Endodermal cell (in vitro differentiated cells): ENCODE data around the gene PCGF3. TPM values are rescaled to one million over a fixed set of nuclear protein-coding genes. Genes with fewer than 3 reads are reported as not detected.

Experiments
- DNase-seq: peaks from one replicate; pipeline ENCODE4 v3.0.0-alpha.2; 2017
- H3K27ac ChIP-seq: 2 replicates; pipeline ENCODE4 v1.5.1; 2013; ENCODE audit warnings: mild to moderate bottlenecking, low read depth, low read length, moderate library complexity
- H3K27me3 ChIP-seq: 2 replicates; pipeline ENCODE4 v1.6.1; 2013; ENCODE audit warnings: mild to moderate bottlenecking, low read length, moderate library complexity; ENCODE audit not compliant: insufficient read depth, control insufficient read depth, poor library complexity, severe bottlenecking
- H3K36me3 ChIP-seq: 2 replicates; pipeline ENCODE4 v1.7.0; 2013; ENCODE audit warnings: mild to moderate bottlenecking, low read length, moderate library complexity; ENCODE audit not compliant: control insufficient read depth, insufficient read depth
- H3K4me1 ChIP-seq: one replicate; pipeline ENCODE4 v1.7.0; 2013; ENCODE audit warnings: low read length; ENCODE audit not compliant: control insufficient read depth, insufficient read depth
- H3K4me3 ChIP-seq: 2 replicates; pipeline ENCODE4 v1.5.1; 2013; ENCODE audit warnings: mild to moderate bottlenecking, low read length, moderate library complexity
- H3K9ac ChIP-seq: 2 replicates; pipeline ENCODE4 v1.6.1; 2013; ENCODE audit warnings: mild to moderate bottlenecking, low read length, moderate library complexity; ENCODE audit not compliant: poor library complexity, severe bottlenecking; ENCODE audit errors: extremely low read depth
- H3K9me3 ChIP-seq: 2 replicates; pipeline ENCODE4 v1.6.1; 2013; ENCODE audit warnings: mild to moderate bottlenecking, low read length, moderate library complexity; ENCODE audit not compliant: control insufficient read depth
- H3K27ac Mint-ChIP-seq: 2 replicates; pipeline ENCODE4 v1.8.0; 2020; ENCODE audit warnings: mixed read lengths
- H3K27me3 Mint-ChIP-seq: 2 replicates; pipeline ENCODE4 v1.8.0; 2021; ENCODE audit warnings: mild to moderate bottlenecking, mixed read lengths; ENCODE audit not compliant: insufficient read depth
- H3K36me3 Mint-ChIP-seq: 2 replicates; pipeline ENCODE4 v1.8.0; 2020; ENCODE audit warnings: low read depth, mixed read lengths
- H3K4me1 Mint-ChIP-seq: 2 replicates; pipeline ENCODE4 v1.8.0; 2020; ENCODE audit warnings: mixed read lengths
- H3K4me3 Mint-ChIP-seq: 2 replicates; pipeline ENCODE4 v1.8.0; 2020; ENCODE audit warnings: mild to moderate bottlenecking, moderate library complexity, mixed read lengths
- H3K9me3 Mint-ChIP-seq: 2 replicates; pipeline ENCODE4 v1.8.0; 2020; ENCODE audit warnings: mild to moderate bottlenecking, mixed read lengths
- WGBS, 2 experiments: methylation state at CpG; one replicate each; pipeline versions ENCODE4 v1.1.5 to v1.1.7; 2013; ENCODE audit warnings: missing lambda C conversion rate in 2 of 2, mixed read lengths in 1 of 2; ENCODE audit not compliant: insufficient coverage in 1 of 2, insufficient read length in 1 of 2; 5-methylcytosine and 5-hydroxymethylcytosine counted together
- total RNA-seq, 2 donors: library from RNA; stranded (reverse); fragmentation: NEBNext Ultra II Directional in 1 of 2; extraction: Animal tissue kit (Norgen Biotek cat#: 25700) in 1 of 2; gene quantifications; 2 replicates in 1 of 2; 3 replicates in 1 of 2; pipeline ENCODE4 v1.2.1, GENCODE V29; 2021
- TF ChIP-seq, protein P1 (sequence below): fragments of 200-600 bp; sonication (generic); conservative IDR thresholded peaks from 2 replicates; pipeline ENCODE4 v1.5.0; 2021; ENCODE audit warnings: antibody characterized with exemption, mild to moderate bottlenecking

Gene PCGF3
- total RNA-seq, 2 donors from 2014 or later = 53.1 to 64.0 TPM

DNA sequence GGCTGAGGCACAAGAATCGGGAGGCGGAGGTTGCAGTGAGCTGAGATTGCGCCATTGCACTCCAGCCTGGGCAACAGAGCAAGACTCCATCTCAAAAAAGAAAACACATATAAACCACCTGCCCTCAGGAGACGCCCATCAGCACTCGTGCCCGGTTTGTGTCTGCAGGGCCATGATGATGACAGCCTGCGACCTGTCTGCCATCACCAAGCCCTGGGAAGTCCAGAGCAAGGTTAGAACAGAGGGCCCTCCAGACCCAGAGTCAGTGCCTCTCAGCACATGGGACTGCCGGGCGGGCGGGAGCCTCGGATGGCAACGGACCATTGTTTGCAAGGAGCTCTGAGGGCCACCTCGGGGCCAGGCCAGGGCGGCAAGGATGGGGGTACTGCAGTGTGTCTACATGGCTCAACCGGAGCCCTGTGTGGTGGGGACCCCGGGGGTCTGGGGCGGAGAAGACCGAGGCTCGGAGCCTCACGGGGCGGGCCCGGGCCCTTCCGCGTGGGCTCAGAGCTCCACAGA, 40.9 kb upstream of the PCGF3 start:
- H3K27me3 ChIP-seq = no peaks in the 10 kb centered on the region
- peaks cover 7% of the 10 kb centered on the region for H3K36me3 Mint-ChIP-seq
- no peak overlapping the region for H3K27ac Mint-ChIP-seq
- peak; percentile 36 for DNase-seq
- no peak overlapping the region for H3K27ac ChIP-seq
- H3K9me3 Mint-ChIP-seq = no peaks in the 10 kb centered on the region
- no peaks in the 10 kb centered on the region for H3K4me1 Mint-ChIP-seq
- H3K4me3 ChIP-seq = no peak overlapping the region
- H3K4me1 ChIP-seq = no peaks in the 10 kb centered on the region
- TF ChIP-seq, protein P1, sequence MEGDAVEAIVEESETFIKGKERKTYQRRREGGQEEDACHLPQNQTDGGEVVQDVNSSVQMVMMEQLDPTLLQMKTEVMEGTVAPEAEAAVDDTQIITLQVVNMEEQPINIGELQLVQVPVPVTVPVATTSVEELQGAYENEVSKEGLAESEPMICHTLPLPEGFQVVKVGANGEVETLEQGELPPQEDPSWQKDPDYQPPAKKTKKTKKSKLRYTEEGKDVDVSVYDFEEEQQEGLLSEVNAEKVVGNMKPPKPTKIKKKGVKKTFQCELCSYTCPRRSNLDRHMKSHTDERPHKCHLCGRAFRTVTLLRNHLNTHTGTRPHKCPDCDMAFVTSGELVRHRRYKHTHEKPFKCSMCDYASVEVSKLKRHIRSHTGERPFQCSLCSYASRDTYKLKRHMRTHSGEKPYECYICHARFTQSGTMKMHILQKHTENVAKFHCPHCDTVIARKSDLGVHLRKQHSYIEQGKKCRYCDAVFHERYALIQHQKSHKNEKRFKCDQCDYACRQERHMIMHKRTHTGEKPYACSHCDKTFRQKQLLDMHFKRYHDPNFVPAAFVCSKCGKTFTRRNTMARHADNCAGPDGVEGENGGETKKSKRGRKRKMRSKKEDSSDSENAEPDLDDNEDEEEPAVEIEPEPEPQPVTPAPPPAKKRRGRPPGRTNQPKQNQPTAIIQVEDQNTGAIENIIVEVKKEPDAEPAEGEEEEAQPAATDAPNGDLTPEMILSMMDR = no peak
- H3K4me3 Mint-ChIP-seq = peak overlapping the region; percentile 66
- WGBS, 2 experiments = 96 to 98% methylated on average over 15 to 24 of the region's 24 CpGs
- no peak overlapping the region for H3K9ac ChIP-seq
- no peaks in the 10 kb centered on the region for H3K27me3 Mint-ChIP-seq
- no peaks in the 10 kb centered on the region for H3K9me3 ChIP-seq
- no peaks in the 10 kb centered on the region for H3K36me3 ChIP-seq

DNA sequence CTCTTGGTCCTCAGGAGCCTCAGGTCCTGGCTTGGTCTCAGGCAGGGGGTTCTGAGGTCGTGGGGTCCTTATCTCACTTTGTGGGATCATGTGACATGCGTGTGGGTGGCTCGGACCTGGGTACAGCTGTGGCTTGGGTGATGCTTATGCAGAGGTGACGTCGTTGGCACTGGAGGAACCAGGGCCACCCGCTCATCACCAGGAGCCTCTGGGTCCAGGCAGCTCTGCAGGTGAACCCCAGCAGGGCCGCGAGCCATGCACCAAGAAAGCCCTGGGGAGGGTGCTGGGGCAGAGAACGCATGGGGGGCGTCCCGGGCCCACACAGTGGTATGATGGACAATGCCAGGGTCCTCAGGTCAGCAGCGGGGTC, 40.3 kb upstream of the PCGF3 start:
- Histone ChIP-seq H3K36me3 (no peaks in the 10 kb centered on the region), H3K9me3 (no peaks in the 10 kb centered on the region), H3K9ac (no peak overlapping the region), H3K4me1 (no peaks in the 10 kb centered on the region), H3K27me3 (no peaks in the 10 kb centered on the region), H3K27ac (no peak overlapping the region), H3K4me3 (no peak overlapping the region)
- no peak overlapping the region for H3K27ac Mint-ChIP-seq
- H3K9me3 Mint-ChIP-seq = no peaks in the 10 kb centered on the region
- no peaks in the 10 kb centered on the region for H3K4me1 Mint-ChIP-seq
- H3K27me3 Mint-ChIP-seq = no peaks in the 10 kb centered on the region
- 88 to 91% methylated on average over 11 to 12 of the region's 12 CpGs for WGBS, 2 experiments
- peak overlapping the region; percentile 66 for H3K4me3 Mint-ChIP-seq
- TF ChIP-seq, protein P1 = no peak
- H3K36me3 Mint-ChIP-seq = peaks cover 7% of the 10 kb centered on the region
- peak; percentile 37 for DNase-seq

DNA sequence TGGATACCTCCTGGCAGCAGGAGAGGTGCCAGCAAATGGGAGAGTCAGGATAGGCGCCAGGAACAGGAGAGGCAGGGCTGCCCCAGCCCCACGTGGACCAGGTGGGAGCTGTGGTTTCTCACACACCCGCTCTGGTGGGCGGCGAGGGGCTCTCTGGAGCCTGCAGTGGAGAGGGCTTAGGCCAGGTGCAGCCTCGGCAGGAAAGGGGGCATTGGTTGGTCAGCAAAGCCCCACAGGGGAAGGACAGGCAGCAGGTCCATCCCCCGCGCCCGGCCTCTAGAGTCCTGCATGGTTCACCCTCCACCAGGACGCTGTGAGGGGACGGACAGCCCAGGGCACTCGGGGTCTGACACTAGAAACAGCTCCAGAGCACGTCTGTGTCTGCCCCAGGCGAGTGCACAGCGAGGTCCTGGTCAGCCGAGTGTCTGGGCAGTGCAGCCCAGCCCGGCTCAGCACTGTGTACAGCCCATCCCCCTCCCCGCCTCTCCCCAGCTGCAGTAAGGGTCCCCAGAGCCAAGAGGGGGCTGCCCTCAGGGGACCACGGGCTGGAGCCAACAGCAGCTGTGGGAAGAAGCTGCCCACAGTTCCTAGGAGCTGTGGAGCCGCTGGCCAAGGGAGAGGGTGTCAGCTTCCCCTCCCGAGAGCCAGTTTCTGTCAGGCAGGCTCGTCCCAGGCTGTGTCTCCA, 39.7 kb upstream of the PCGF3 start:
- H3K27me3 ChIP-seq = no peaks in the 10 kb centered on the region
- H3K36me3 ChIP-seq = no peaks in the 10 kb centered on the region
- H3K4me3 Mint-ChIP-seq = no peak overlapping the region
- no peaks in the 10 kb centered on the region for H3K4me1 Mint-ChIP-seq
- TF ChIP-seq, protein P1 = no peak
- no peaks in the 10 kb centered on the region for H3K9me3 Mint-ChIP-seq
- H3K27ac Mint-ChIP-seq = no peak overlapping the region
- H3K9ac ChIP-seq = no peak overlapping the region
- no peaks in the 10 kb centered on the region for H3K27me3 Mint-ChIP-seq
- no peaks in the 10 kb centered on the region for H3K4me1 ChIP-seq
- no peak overlapping the region for H3K27ac ChIP-seq
- H3K36me3 Mint-ChIP-seq = peaks cover 9% of the 10 kb centered on the region
- DNase-seq = peak; percentile 54
- no peak overlapping the region for H3K4me3 ChIP-seq
- 85 to 91% methylated on average over 7 to 22 of the region's 22 CpGs for WGBS, 2 experiments
- H3K9me3 ChIP-seq = no peaks in the 10 kb centered on the region
